Measurements from ENCODE around the gene LPO.
A peak's percentile ranks its signal among the peaks of the same experiment; 100 is the strongest.

LPO gene

DNA sequence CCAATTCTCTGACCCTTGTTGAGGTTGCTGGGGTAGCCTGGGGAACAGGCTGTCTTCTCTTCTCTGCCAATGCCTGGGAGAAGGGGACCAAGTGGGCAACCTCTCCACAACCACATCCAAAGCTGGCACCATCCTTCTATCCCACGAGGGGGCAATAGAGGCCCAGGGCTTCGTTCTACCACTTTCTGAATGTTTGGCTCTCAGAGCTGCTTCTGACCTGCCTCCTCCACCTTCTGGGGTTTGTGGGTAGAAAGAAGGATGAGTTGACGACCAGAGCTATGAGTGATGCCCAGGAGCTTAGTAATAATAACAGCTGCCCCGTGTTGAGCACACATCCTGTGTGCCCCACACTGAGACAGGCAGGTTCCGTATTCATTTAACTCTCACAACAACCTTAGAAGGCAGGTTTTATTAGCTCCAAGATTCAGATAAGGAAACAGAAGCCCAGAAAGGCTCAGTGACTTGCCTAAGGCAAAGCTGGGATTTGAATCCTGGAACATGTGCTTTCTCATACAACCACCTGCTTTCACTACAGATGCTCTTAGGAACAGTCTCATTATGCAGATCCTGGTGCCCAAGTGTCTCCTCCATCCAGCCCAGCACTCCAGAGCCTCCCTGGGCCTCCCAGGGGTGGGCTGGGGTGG, 79.2 kb downstream of the LPO start:
- Histone ChIP-seq H3F3A (ENCODE audit: control insufficient read depth, insufficient read depth) (no peaks in the 10 kb centered on the region; the same call in 1 of the 2 replicates), H3K4me3 (ENCODE audit: low read length) (no peak overlapping the region), H3K4me1 (ENCODE audit: control insufficient read depth, low read length) (peaks cover 11% of the 10 kb centered on the region), H4K20me1 (ENCODE audit: control insufficient read depth, insufficient read depth, low read depth, low read length) (no peaks in the 10 kb centered on the region), H3K4me2 (ENCODE audit: low read length) (peak overlapping the region; percentile 25), H3K9me2 (replicated peaks; ENCODE audit: control insufficient read depth, low read length) (no peaks in the 10 kb centered on the region), H3K36me3 (ENCODE audit: control insufficient read depth, low read length) (no peaks in the 10 kb centered on the region), H3K9me3 (ENCODE audit: control insufficient read depth, insufficient read depth, low read length) (no peaks in the 10 kb centered on the region), H3K27me3 (ENCODE audit: control insufficient read depth, low read length) (peaks cover 5% of the 10 kb centered on the region; the same call in 1 of the 2 replicates), H3K79me2 (ENCODE audit: control insufficient read depth, low read length) (no peaks in the 10 kb centered on the region), H3K27ac (ENCODE audit: low read depth, low read length) (no peak overlapping the region)
- TF ChIP-seq EZH2phosphoT487 (IDR thresholded peaks at IDR 0.05; ENCODE audit: borderline replicate concordance, low read length): no peak
- TF ChIP-seq, protein P1, sequence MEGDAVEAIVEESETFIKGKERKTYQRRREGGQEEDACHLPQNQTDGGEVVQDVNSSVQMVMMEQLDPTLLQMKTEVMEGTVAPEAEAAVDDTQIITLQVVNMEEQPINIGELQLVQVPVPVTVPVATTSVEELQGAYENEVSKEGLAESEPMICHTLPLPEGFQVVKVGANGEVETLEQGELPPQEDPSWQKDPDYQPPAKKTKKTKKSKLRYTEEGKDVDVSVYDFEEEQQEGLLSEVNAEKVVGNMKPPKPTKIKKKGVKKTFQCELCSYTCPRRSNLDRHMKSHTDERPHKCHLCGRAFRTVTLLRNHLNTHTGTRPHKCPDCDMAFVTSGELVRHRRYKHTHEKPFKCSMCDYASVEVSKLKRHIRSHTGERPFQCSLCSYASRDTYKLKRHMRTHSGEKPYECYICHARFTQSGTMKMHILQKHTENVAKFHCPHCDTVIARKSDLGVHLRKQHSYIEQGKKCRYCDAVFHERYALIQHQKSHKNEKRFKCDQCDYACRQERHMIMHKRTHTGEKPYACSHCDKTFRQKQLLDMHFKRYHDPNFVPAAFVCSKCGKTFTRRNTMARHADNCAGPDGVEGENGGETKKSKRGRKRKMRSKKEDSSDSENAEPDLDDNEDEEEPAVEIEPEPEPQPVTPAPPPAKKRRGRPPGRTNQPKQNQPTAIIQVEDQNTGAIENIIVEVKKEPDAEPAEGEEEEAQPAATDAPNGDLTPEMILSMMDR (IDR thresholded peaks at IDR 0.05; ENCODE audit: low read depth, low read length, poor library complexity, severe bottlenecking): peak; percentile 89

- Histone ChIP-seq H3K27ac (ENCODE audit: low read depth, low read length) (no peak overlapping the region), H3K4me3 (ENCODE audit: low read length) (no peak overlapping the region), H3F3A (ENCODE audit: control insufficient read depth, insufficient read depth) (no peaks in the 10 kb centered on the region; the same call in 1 of the 2 replicates), H3K4me2 (ENCODE audit: low read length) (peak overlapping the region; percentile 25), H3K27me3 (ENCODE audit: control insufficient read depth, low read length) (peaks cover 8% of the 10 kb centered on the region), H3K9me3 (ENCODE audit: control insufficient read depth, insufficient read depth, low read length) (no peaks in the 10 kb centered on the region), H4K20me1 (ENCODE audit: control insufficient read depth, insufficient read depth, low read depth, low read length) (no peaks in the 10 kb centered on the region), H3K36me3 (ENCODE audit: control insufficient read depth, low read length) (no peaks in the 10 kb centered on the region), H3K79me2 (ENCODE audit: control insufficient read depth, low read length) (no peaks in the 10 kb centered on the region), H3K9me2 (replicated peaks; ENCODE audit: control insufficient read depth, low read length) (no peaks in the 10 kb centered on the region), H3K4me1 (ENCODE audit: control insufficient read depth, low read length) (peaks cover 11% of the 10 kb centered on the region)
- TF ChIP-seq, protein P1 (IDR thresholded peaks at IDR 0.05; ENCODE audit: low read depth, low read length, poor library complexity, severe bottlenecking): no peak
- no peak for TF ChIP-seq EZH2phosphoT487 (IDR thresholded peaks at IDR 0.05; ENCODE audit: borderline replicate concordance, low read length)
These were observed 79.7 kb downstream of the LPO start for GRCh38 chr17:58318065-58318481.
